C4-2B (cell line): ENCODE results near the gene FRMPD1.

Experiments
- H3K27ac ChIP-seq: fragments of 450-650 bp; 2 replicates; pipeline ENCODE4 v1.5.1; 2017
- ZFX ChIP-seq: fragments of 450-650 bp; IDR thresholded peaks from 2 replicates; pipeline ENCODE4 v1.6.1; 2017
- TF ChIP-seq, protein P1 (sequence below): fragments of 450-650 bp; conservative IDR thresholded peaks from 2 replicates; pipeline ENCODE4 v1.5.1; 2017; ENCODE audit warnings: mild to moderate bottlenecking

The FRMPD1 gene

DNA sequence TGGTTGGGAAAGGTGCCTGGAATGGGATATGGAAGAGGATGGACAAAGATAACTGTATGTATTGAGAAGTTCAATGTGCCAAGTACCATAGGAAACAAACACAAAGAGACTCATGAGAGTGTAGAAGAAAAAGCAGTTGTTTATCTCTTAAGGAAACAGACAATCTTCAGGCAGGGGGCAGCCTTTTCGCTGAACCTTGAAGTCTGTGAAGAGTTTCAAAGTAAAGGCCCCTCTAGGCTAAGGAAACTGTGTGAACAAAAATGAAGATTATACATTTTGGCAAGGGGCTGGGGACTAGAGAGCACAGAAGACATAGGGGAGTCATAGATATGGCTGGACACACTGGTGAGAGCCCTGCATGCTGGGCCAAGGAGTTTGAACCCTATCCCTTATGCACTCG, 27.5 kb upstream of the FRMPD1 start:
- TF ChIP-seq ZFX = no peak
- TF ChIP-seq, protein P1, sequence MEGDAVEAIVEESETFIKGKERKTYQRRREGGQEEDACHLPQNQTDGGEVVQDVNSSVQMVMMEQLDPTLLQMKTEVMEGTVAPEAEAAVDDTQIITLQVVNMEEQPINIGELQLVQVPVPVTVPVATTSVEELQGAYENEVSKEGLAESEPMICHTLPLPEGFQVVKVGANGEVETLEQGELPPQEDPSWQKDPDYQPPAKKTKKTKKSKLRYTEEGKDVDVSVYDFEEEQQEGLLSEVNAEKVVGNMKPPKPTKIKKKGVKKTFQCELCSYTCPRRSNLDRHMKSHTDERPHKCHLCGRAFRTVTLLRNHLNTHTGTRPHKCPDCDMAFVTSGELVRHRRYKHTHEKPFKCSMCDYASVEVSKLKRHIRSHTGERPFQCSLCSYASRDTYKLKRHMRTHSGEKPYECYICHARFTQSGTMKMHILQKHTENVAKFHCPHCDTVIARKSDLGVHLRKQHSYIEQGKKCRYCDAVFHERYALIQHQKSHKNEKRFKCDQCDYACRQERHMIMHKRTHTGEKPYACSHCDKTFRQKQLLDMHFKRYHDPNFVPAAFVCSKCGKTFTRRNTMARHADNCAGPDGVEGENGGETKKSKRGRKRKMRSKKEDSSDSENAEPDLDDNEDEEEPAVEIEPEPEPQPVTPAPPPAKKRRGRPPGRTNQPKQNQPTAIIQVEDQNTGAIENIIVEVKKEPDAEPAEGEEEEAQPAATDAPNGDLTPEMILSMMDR = no peak

DNA sequence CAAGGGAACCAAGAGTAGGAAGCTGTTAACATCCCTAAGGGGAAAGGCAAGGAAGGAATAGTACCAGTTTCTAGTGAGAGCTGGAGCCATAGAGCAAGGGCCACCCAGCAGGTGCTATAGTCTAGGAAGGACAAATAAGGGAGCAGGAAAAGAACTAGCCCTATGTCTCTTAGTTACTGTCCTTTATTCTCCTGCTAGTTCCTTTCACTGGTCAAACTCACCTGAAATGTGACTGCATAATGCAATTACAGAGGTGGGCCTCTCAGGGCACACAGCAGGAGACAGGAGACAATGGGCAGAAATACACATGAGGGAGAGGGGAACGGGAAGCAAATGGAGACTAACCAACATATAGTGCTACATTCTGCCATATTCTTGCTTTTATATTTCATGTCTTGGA, 26.7 kb upstream of the FRMPD1 start:
- TF ChIP-seq, protein P1 = no peak
- no peak for TF ChIP-seq ZFX
- no peak overlapping the region for H3K27ac ChIP-seq

More for the DNA sequence above, 27.5 kb upstream of the FRMPD1 start:
- no peak overlapping the region for H3K27ac ChIP-seq

DNA sequence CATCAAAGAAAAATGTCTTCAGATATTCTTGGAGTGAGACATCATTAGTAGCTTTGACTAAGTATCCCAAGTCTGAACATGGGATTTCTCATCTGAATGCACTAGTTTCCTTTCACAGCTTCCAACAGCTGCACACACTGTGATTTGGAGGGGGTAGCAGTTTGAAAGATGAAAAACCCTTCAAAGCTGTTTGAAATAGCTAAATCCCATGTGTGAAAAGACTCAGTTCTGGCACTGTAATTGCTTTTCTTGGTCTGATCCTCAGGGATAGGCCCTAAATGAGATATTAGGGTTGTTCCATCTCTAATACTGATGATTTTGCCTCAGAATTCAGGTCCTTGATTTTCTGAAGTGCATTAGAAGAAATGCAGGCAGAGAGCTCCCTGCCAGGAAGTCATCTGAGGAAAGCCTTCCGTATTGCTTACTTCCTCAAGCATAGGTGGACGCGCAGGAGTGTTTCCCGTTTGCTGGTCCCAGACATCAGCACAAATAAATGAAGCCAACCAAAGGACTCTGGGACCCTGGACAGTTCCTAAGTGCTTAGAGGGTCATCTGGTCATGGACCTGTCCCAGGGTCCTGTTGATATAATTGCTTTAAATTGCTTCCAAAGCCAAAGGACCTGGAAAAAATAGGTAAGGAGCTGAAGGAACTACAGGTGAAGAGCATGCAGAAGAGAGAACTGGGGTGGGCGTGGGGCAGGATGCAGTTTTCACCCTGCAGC, 25.6 kb upstream of the FRMPD1 start:
- TF ChIP-seq ZFX = no peak
- TF ChIP-seq, protein P1 = no peak
- H3K27ac ChIP-seq = no peak overlapping the region

DNA sequence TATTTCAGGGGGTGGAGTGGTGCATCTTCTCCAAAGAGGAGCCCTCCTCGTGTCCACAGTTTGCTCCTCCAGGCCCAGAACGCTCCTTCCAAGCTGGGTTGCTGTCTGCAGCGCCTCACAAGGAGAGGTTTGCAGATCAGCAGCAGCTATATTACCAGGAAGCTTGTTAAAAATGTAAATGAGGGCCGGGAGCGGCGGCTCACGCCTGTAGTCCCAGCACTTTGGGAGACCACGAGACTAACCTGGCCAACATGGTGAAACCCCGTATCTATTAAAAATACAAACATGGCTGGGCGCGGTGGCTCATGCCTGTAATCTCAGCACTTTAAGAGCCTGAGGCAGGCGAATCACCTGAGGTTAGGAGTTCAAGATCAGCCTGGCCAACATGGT, 25.0 kb upstream of the FRMPD1 start:
- H3K27ac ChIP-seq = no peak overlapping the region
- TF ChIP-seq, protein P1 = no peak
- TF ChIP-seq ZFX = no peak

DNA sequence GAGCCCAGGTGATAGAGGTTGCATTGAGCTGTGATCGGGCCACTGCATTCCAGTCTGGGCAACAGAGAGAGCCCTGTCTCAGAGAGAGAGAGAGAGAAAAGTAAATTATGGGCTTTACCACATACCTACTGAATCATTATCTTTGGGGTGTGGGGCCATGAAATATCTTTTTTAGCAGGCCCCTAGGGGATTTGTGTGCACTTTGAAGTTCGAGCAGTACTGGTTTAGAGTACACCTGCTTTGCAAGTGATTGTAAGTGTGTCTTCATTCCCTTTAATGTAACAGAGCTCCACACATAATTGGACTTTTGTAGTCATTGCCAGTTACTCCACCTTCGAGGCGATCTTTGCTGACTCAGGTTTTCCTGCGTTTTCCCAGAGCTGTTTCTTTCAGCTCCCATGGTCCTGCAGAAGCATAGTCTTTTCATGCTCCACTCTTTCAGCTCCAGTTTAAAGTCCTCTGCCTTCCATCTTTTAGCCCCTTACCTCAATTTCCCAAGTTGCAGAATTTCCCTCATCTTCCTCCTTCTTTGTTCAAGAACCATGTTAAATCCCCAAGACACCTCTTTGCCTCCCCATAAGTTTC, 24.0 kb upstream of the FRMPD1 start:
- no peak overlapping the region for H3K27ac ChIP-seq
- TF ChIP-seq ZFX = no peak
- TF ChIP-seq, protein P1 = no peak

DNA sequence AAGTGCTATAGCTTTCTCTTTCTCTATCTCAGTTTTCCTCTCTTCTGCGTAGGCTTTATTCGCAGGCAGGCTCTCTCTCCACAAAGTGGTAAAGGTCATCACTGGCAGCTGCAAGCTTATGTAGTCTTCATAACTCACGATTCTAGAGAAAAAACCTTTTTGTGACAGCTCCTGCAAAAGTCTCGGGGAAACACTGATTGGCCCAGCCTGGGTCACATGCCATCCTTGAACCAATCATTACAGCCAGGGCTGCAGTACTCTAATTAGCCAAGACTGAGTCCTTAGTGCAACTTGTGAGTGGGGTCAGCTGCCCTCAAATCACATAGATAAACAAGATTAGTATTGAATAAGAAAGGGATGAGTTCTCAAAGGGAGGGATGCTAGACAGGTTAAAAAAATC, 18.3 kb upstream of the FRMPD1 start:
- no peak overlapping the region for H3K27ac ChIP-seq
- TF ChIP-seq, protein P1 = no peak
- no peak for TF ChIP-seq ZFX

DNA sequence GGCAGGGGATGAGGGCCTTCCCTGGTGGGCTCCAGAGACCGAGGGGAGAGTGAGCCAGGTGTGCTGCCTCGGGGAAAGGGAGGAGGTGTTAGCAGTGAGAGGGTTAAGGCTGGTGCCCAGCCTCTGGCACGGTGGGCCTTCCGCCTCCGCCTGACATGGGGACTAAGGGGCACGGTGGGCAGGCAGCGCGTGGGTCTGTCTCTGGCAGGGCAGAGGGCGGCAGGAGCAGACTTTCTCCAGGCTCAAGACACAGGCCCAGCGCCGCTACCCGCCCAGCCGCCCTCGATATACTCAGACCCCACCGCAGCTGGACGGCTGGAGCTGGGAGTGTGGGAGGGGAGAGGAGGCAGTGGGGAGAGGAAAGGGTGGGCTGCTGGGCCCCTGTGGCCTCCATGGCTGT, 14.9 kb upstream of the FRMPD1 start:
- TF ChIP-seq, protein P1 = no peak
- no peak for TF ChIP-seq ZFX
- H3K27ac ChIP-seq = no peak overlapping the region
